H9 (cell line): ENCODE data around the gene KIF3B. TPM values are rescaled to one million over a fixed set of nuclear protein-coding genes. Genes with fewer than 3 reads are reported as not detected.
"Not testable (repeated sequence)": the region's sequence is repeated elsewhere in the genome, so short reads cannot be mapped to it uniquely, and the experiment has no call there.

Experiments used
- DNase-seq: peaks from one replicate; pipeline ENCODE4 v3.0.0-alpha.2; 2017
- H2AFZ ChIP-seq: one replicate; pipeline ENCODE4 v1.6.1; 2013; ENCODE audit warnings: mild to moderate bottlenecking, low read length, control low read depth, moderate library complexity
- H2AK5ac ChIP-seq: 2 replicates; pipeline ENCODE4 v1.6.1; 2013; ENCODE audit warnings: low read length, control low read depth, mixed read lengths; ENCODE audit not compliant: insufficient read length
- H2BK120ac ChIP-seq: one replicate; pipeline ENCODE4 v1.6.1; 2013; ENCODE audit warnings: low read depth, mild to moderate bottlenecking, low read length, control low read depth, inconsistent platforms; ENCODE audit not compliant: poor library complexity, severe bottlenecking
- H2BK12ac ChIP-seq: 2 replicates; pipeline ENCODE4 v1.6.1; 2013; ENCODE audit warnings: low read length, control low read depth, mixed read lengths, low read depth; ENCODE audit not compliant: insufficient read length
- H2BK15ac ChIP-seq: 2 replicates; pipeline ENCODE4 v1.6.1; 2013; ENCODE audit warnings: low read depth, low read length, control low read depth
- H2BK20ac ChIP-seq: one replicate; pipeline ENCODE4 v1.6.1; 2013; ENCODE audit warnings: low read depth, mild to moderate bottlenecking, low read length, control low read depth, inconsistent platforms; ENCODE audit not compliant: poor library complexity, severe bottlenecking
- H2BK5ac ChIP-seq: 2 replicates; pipeline ENCODE4 v1.6.1; 2013; ENCODE audit warnings: low read length, control low read depth, mixed read lengths; ENCODE audit not compliant: insufficient read length
- H3K14ac ChIP-seq: 2 replicates; pipeline ENCODE4 v1.6.1; 2013; ENCODE audit warnings: low read length, control low read depth; ENCODE audit not compliant: insufficient read depth
- H3K18ac ChIP-seq: 2 replicates; pipeline ENCODE4 v1.6.1; 2013; ENCODE audit warnings: low read depth, mild to moderate bottlenecking, mixed read lengths, low read length, control low read depth; ENCODE audit not compliant: insufficient read length
- H3K23ac ChIP-seq: 2 replicates; pipeline ENCODE4 v1.6.1; 2013; ENCODE audit warnings: low read length, control low read depth, mixed read lengths, low read depth; ENCODE audit not compliant: insufficient read length
- H3K23me2 ChIP-seq: 2 replicates; pipeline ENCODE4 v1.6.1; 2013; ENCODE audit warnings: low read depth, mild to moderate bottlenecking, mixed read lengths, low read length, control low read depth; ENCODE audit not compliant: insufficient read length, poor library complexity, severe bottlenecking
- H3K27ac ChIP-seq: 2 replicates; pipeline ENCODE4 v1.5.1; 2013; ENCODE audit warnings: low read length, control low read depth, mixed read lengths, low read depth; ENCODE audit not compliant: insufficient read length
- H3K27me3 ChIP-seq: 2 replicates; pipeline ENCODE4 v1.6.1; 2013; ENCODE audit warnings: low read length, control low read depth, inconsistent platforms; ENCODE audit not compliant: insufficient read depth
- H3K4ac ChIP-seq: 2 replicates; pipeline ENCODE4 v1.6.1; 2013; ENCODE audit warnings: low read depth, mild to moderate bottlenecking, control low read depth, inconsistent platforms, low read length, moderate library complexity
- H3K4me1 ChIP-seq: 2 replicates; pipeline ENCODE4 v1.6.1; 2013; ENCODE audit warnings: low read length, control low read depth, inconsistent platforms; ENCODE audit not compliant: insufficient read depth
- H3K4me2 ChIP-seq: 2 replicates; pipeline ENCODE4 v1.6.1; 2013; ENCODE audit warnings: low read length, control low read depth, mixed read lengths; ENCODE audit not compliant: insufficient read length, insufficient read depth
- H3K56ac ChIP-seq: 2 replicates; pipeline ENCODE4 v1.6.1; 2013; ENCODE audit warnings: low read depth, mild to moderate bottlenecking, mixed read lengths, low read length, control low read depth; ENCODE audit not compliant: insufficient read length
- H3K79me1 ChIP-seq: 2 replicates; pipeline ENCODE4 v1.6.1; 2013; ENCODE audit warnings: low read depth, mild to moderate bottlenecking, moderate library complexity, low read length, control low read depth, inconsistent platforms; ENCODE audit not compliant: insufficient read depth, poor library complexity, severe bottlenecking
- H3K79me2 ChIP-seq: 2 replicates; pipeline ENCODE4 v1.6.1; 2013; ENCODE audit warnings: low read length, control low read depth, inconsistent platforms; ENCODE audit not compliant: insufficient read depth
- H3K9ac ChIP-seq: 2 replicates; pipeline ENCODE4 v1.6.1; 2013; ENCODE audit warnings: low read length, control low read depth, mixed read lengths; ENCODE audit not compliant: insufficient read length; ENCODE audit errors: extremely low read depth
- H3K9me3 ChIP-seq: one replicate; pipeline ENCODE4 v1.6.1; 2013; ENCODE audit warnings: low read depth, low read length, inconsistent platforms; ENCODE audit not compliant: control insufficient read depth
- H3T11ph ChIP-seq: one replicate; pipeline ENCODE4 v1.6.1; 2013; ENCODE audit warnings: mild to moderate bottlenecking, low read length, control low read depth, inconsistent platforms
- H4K20me1 ChIP-seq: one replicate; pipeline ENCODE4 v1.6.1; 2013; ENCODE audit not compliant: control insufficient read depth, insufficient read length, insufficient read depth
- H4K5ac ChIP-seq: 2 replicates; pipeline ENCODE4 v1.6.1; 2013; ENCODE audit warnings: low read depth, mild to moderate bottlenecking, mixed read lengths, low read length, control low read depth; ENCODE audit not compliant: insufficient read length
- H4K8ac ChIP-seq: replicated peaks from 2 replicates; pipeline ENCODE4 v1.6.1; 2013; ENCODE audit warnings: low read length, control low read depth, mixed read lengths, low read depth; ENCODE audit not compliant: insufficient read length
- H4K91ac ChIP-seq: 2 replicates; pipeline ENCODE4 v1.6.1; 2013; ENCODE audit warnings: low read depth, mild to moderate bottlenecking, moderate library complexity, mixed read lengths, low read length, control low read depth; ENCODE audit not compliant: insufficient read length
- H3K27ac Mint-ChIP-seq, 3 experiments: 2 replicates in 2 of 3; 3 replicates in 1 of 3; pipeline ENCODE4 v1.8.0; 2020 to 2021; ENCODE audit warnings: mixed read lengths in 3 of 3, mild to moderate bottlenecking in 1 of 3, moderate library complexity in 1 of 3
- H3K27me3 Mint-ChIP-seq: 2 replicates; pipeline ENCODE4 v1.8.0; 2021; ENCODE audit warnings: low read depth, mild to moderate bottlenecking, moderate library complexity, mixed read lengths
- H3K36me3 Mint-ChIP-seq, 3 experiments: 2 replicates in 2 of 3; 3 replicates in 1 of 3; pipeline ENCODE4 v1.8.0; 2020 to 2021; ENCODE audit warnings: low read depth in 3 of 3, mixed read lengths in 3 of 3; ENCODE audit not compliant: insufficient read depth in 1 of 3
- H3K4me1 Mint-ChIP-seq, 2 experiments: 2 replicates each; pipeline ENCODE4 v1.8.0; 2020; ENCODE audit warnings: mixed read lengths in 2 of 2
- H3K4me3 Mint-ChIP-seq, 2 experiments: 2 replicates in 1 of 2; 3 replicates in 1 of 2; pipeline ENCODE4 v1.8.0; 2020 to 2021; ENCODE audit warnings: mild to moderate bottlenecking in 2 of 2, mixed read lengths in 2 of 2, moderate library complexity in 1 of 2
- H3K9me3 Mint-ChIP-seq, 2 experiments: 2 replicates in 1 of 2; 3 replicates in 1 of 2; pipeline ENCODE4 v1.8.0; 2020; ENCODE audit warnings: mild to moderate bottlenecking in 2 of 2, mixed read lengths in 2 of 2, moderate library complexity in 1 of 2
- CTCF ChIP-seq: fragments of 200-600 bp; sonication (generic); conservative IDR thresholded peaks from 3 replicates; pipeline ENCODE4 v1.8.0; 2021; ENCODE audit warnings: antibody characterized with exemption, mild to moderate bottlenecking
- WGBS: extraction: QIAGEN DNeasy Blood & Tissue Kit; methylation state at CpG from one replicate; pipeline ENCODE4 v1.1.7; 2013; ENCODE audit warnings: missing lambda C conversion rate, low lambda C conversion rate, mixed read lengths; ENCODE audit not compliant: insufficient read length; ENCODE audit errors: extremely low coverage; 5-methylcytosine and 5-hydroxymethylcytosine counted together
- total RNA-seq: library from RNA; stranded (reverse); gene quantifications from 2 replicates; pipeline ENCODE4 v1.2.1, GENCODE V29; 2021

KIF3B gene
- total RNA-seq, 1 experiment from 2014 or later: 29.7 TPM

GRCh38 chr20:32244959-32245358, 32.5 kb upstream of the KIF3B start:
- no peak overlapping the region for H2AK5ac ChIP-seq

DNA sequence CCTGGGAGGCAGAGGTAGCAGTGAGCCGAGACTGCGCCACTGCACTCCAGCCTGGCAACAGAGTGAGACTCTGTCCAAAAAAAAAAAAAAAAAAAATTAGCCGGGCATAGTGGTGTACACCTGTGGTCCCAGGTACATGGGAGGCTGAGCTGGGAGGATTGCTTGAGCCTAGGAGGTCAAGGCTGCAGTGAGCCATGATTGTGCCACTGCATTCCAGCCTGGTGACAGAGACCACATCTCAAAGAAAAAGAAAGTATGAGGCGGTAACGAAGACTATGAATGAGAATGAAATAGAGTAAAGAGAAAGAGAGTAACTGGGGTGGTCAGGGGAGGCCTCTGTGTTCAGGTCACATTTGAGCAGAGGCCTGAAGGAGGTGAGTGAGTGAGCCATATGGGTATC, 31.2 kb upstream of the KIF3B start:
- H2AK5ac ChIP-seq, H3K14ac ChIP-seq, H2BK120ac ChIP-seq, H3K4me1 ChIP-seq, H3K4me1 Mint-ChIP-seq, H3T11ph ChIP-seq, H3K79me2 ChIP-seq, H3K18ac ChIP-seq, H4K8ac ChIP-seq, H3K4me2 ChIP-seq, H3K9ac ChIP-seq, H3K4ac ChIP-seq, H3K23ac ChIP-seq, H3K27ac ChIP-seq, H2BK5ac ChIP-seq, H4K5ac ChIP-seq, H3K27ac Mint-ChIP-seq, H4K91ac ChIP-seq, H3K9me3 ChIP-seq, H3K36me3 Mint-ChIP-seq, H2AFZ ChIP-seq, H3K79me1 ChIP-seq, H2BK20ac ChIP-seq, H3K56ac ChIP-seq, H3K23me2 ChIP-seq, H3K9me3 Mint-ChIP-seq, H3K27me3 Mint-ChIP-seq, H4K20me1 ChIP-seq, H2BK12ac ChIP-seq, DNase-seq, H3K27me3 ChIP-seq, H2BK15ac ChIP-seq, H3K4me3 Mint-ChIP-seq: not testable (repeated sequence)
- no CpG with 5 or more reads among the region's 5 CpGs for WGBS

More at GRCh38 chr20:32244959-32245358, 32.5 kb upstream of the KIF3B start:
- H3K18ac ChIP-seq: no peak overlapping the region
- H3K27ac Mint-ChIP-seq: no peak overlapping the region; a peak in 1 of 7 replicates
- H3K4me2 ChIP-seq: no peak overlapping the region
- no peaks in the 10 kb centered on the region for H3K9me3 Mint-ChIP-seq
- H3K4me1 ChIP-seq: no peaks in the 10 kb centered on the region
- no peak overlapping the region for H2BK12ac ChIP-seq
- H2BK5ac ChIP-seq: no peak overlapping the region
- H3K23ac ChIP-seq: no peak overlapping the region
- peaks cover 7 to 9% of the 10 kb centered on the region in 2 experiments for H3K4me1 Mint-ChIP-seq
- H2BK120ac ChIP-seq: no peak overlapping the region
- no peak for TF ChIP-seq CTCF
- WGBS: no CpG with 5 or more reads among the region's 4 CpGs
- no peaks in the 10 kb centered on the region for H3K23me2 ChIP-seq
- H3K27ac ChIP-seq: no peak overlapping the region
- H3K79me2 ChIP-seq: no peaks in the 10 kb centered on the region
- no peaks in the 10 kb centered on the region for H3K79me1 ChIP-seq
- no peak overlapping the region for H2AFZ ChIP-seq
- no peak overlapping the region for H3K4me3 Mint-ChIP-seq
- H2BK15ac ChIP-seq: no peak overlapping the region
- no peak overlapping the region for H2BK20ac ChIP-seq
- DNase-seq: no peak
- no peak overlapping the region for H4K5ac ChIP-seq
- H3K56ac ChIP-seq: no peak overlapping the region
- H4K91ac ChIP-seq: no peak overlapping the region
- no peaks in the 10 kb centered on the region for H3K27me3 ChIP-seq
- H4K20me1 ChIP-seq: no peaks in the 10 kb centered on the region
- no peak overlapping the region for H3T11ph ChIP-seq
- H3K27me3 Mint-ChIP-seq: peaks cover 2% of the 10 kb centered on the region
- no peaks in the 10 kb centered on the region for H3K36me3 Mint-ChIP-seq
- H3K14ac ChIP-seq: no peak overlapping the region
- H3K9me3 ChIP-seq: no peaks in the 10 kb centered on the region
- no peak overlapping the region for H4K8ac ChIP-seq
- H3K4ac ChIP-seq: no peak overlapping the region
- no peak overlapping the region for H3K9ac ChIP-seq
